Thyroid gland (tissue), 4 donors: Measurements from ENCODE around the gene C10orf71.

ENCODE experiments used
- CTCF ChIP-seq, 6 experiments: fragments of 200-600 bp in 3 of 6; fragments of 450-650 bp in 3 of 6; sonication (generic) in 3 of 6; IDR thresholded peaks; one replicate each; pipeline ENCODE4 v1.5.1; 2016 to 2019; ENCODE audit warnings: antibody characterized with exemption in 6 of 6, mild to moderate bottlenecking in 2 of 6, inconsistent platforms in 1 of 6, moderate library complexity in 1 of 6
- POLR2A ChIP-seq, 2 donors: fragments of 450-650 bp; IDR thresholded peaks; one replicate each; pipeline ENCODE4 v1.6.1; 2017; ENCODE audit warnings: antibody characterized with exemption in 2 of 2, mild to moderate bottlenecking in 2 of 2, moderate library complexity in 1 of 2

GRCh38 chr10:49320191-49320590 is 21.2 kb downstream of the C10orf71 start:
- no peak for TF ChIP-seq CTCF (IDR thresholded peaks at IDR 0.05)
- no peak for TF ChIP-seq POLR2A (IDR thresholded peaks at IDR 0.05)
